GM21825 (cell line): ENCODE results near the gene ARL5C.
"Not testable (repeated sequence)": the region's sequence is repeated elsewhere in the genome, so short reads cannot be mapped to it uniquely, and the experiment has no call there.

Source experiments
- ATAC-seq: cut with Tn5 transposase; IDR thresholded peaks from one replicate; pipeline ENCODE4 v1.9.1; 2021; ENCODE audit warnings: mild to moderate bottlenecking, moderate library complexity; ENCODE audit not compliant: unreplicated experiment

Gene ARL5C

GRCh38 chr17:39143552-39144093 is 22.3 kb downstream of the ARL5C start:
- no peak for ATAC-seq

GRCh38 chr17:39141915-39142664 is 23.9 kb downstream of the ARL5C start:
- no peak for ATAC-seq

DNA sequence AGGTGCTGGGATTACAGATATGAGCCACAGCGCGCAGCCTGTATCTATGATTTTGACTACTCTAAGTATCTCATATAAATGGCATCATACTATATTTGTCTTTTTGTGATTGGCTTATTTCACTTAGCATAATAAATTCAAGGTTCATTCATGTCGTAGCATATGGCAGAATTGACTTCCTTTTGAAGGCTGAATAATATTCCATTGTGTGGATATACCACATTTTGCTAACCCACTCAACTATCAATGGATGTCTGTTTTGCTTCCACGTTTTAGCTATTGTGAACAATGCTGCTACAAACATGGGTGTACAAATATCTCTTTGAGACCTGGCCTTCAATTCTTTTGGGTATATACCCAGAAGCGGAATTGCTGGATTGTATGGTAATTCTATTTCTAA is 24.7 kb downstream of the ARL5C start:
- no peak for ATAC-seq

DNA sequence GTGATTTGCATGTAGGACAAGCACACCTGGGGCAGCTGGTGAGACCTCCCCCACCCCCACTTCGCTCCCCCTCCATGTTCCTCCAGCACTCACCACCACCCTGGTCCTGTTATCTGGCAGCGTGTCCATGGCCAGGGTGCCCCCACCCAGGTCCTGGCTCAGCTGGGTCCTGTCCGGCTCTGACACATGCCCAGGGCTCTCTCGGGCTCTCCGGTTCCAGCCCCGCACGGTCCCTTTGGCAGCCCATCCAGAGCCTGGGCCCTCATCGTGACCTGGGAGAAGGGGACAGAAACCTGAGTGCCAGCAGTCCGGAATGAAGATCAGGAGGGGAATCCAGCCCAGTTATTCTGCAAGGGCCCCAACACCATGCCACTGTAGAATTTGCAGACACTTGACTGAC is 26.4 kb downstream of the ARL5C start:
- ATAC-seq = no peak

GRCh38 chr17:39139161-39139511 is 26.8 kb downstream of the ARL5C start:
- ATAC-seq = no peak

- no peak for ATAC-seq
Observed at GRCh38 chr17:39138431-39139160, 27.4 kb downstream of the ARL5C start.

DNA sequence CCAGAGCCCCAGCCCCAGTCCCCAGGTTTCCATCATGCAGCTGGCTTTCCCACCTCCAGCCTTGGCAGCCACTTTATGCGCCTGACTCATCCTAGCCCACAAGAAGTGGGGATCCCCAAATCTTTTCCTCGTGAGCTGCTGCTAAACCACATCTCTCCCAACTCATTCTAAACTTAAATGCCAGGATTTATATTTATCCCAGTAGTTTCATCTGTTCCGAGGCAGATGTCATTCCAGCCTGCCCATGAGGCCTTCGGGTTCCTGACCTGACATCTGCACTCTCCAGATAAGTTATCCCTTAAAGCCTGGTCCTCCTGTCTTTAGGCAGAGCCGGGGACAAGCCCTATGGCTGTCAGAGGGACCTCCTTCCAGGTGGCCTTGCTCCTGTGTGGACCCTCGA is 31.1 kb downstream of the ARL5C start:
- no peak for ATAC-seq

DNA sequence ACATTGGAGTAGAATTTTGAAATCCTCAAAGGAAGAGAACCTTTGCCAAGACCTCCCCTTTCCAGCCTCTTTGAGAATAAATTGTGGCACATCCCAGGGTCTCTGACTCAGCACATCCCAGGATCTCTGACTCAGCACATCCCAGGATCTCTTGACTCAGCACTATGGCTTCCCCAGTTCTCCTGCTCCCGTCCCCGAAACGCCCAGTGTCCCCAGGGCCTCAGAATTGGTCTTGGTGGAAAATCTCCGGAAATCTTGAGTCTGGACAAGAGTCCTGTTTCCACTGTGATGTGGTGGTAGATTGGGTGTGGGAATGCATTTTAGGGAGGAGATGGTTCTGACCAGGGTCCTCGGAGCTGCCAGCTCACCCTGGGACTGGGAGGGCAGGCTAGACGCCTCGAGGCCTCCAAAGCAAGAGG is 33.8 kb downstream of the ARL5C start:
- no peak for ATAC-seq

- no peak for ATAC-seq
Observed at GRCh38 chr17:39131616-39132015, 34.3 kb downstream of the ARL5C start.

DNA sequence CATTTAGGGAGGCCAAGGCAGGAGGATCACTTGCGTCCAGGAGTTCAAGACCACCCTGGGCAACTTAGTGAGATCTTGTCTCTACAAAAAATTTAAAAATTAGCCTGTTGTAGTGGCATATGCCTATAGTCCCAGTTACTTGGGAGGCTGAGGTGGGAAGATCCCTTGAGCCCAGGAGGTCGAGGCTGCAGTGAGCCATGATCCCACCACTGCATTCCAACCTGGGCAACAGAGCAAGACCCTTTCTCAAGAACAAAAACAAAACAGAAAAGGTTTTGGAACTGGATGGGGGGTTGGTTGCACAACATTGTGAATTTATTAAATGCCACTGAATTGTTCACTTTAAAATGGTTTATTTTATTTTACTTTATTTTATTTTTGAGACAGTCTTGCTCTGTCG is 35.8 kb downstream of the ARL5C start:
- ATAC-seq = no peak

GRCh38 chr17:39129544-39129943 is 36.4 kb downstream of the ARL5C start:
- not testable (repeated sequence) for ATAC-seq

- no peak for ATAC-seq
Observed at GRCh38 chr17:39126436-39126835, 39.5 kb downstream of the ARL5C start.

DNA sequence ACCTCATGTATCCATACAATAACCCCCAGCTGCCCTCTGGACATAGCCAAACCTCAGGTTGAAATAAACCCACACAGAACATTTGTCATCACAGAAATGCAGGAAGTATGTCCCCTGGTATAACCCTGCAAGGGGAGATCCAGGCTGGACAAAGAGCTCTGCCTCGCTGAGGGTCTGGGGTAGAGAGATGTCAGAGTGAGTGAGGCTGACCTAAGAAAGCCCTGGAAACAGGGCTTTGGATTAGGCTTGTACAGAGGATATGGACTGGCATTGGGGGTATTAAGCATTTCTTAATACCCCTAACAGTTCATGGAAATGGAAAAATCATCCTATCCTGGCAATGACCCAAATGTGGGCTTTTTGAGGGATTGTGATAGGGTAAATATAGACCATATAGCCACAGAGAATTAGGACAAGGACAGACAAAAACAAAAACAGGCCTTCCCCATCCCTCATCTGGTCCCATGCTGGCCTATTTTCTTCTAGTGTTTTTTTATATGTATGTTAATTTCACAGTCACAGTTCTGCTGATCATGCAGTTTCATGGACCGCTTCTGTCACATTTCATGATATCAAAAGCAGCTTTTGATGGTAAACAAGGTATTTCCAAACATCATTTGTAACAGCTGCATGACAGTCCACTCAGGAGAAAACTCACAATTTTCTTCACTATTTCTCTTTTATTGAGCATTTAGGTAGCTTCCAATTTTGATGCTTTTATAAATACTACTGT is 40.7 kb downstream of the ARL5C start:
- ATAC-seq = no peak

GRCh38 chr17:39123627-39124026 is 42.3 kb downstream of the ARL5C start:
- no peak for ATAC-seq

- ATAC-seq = no peak
Observed at GRCh38 chr17:39122991-39123390, 43.0 kb downstream of the ARL5C start.

DNA sequence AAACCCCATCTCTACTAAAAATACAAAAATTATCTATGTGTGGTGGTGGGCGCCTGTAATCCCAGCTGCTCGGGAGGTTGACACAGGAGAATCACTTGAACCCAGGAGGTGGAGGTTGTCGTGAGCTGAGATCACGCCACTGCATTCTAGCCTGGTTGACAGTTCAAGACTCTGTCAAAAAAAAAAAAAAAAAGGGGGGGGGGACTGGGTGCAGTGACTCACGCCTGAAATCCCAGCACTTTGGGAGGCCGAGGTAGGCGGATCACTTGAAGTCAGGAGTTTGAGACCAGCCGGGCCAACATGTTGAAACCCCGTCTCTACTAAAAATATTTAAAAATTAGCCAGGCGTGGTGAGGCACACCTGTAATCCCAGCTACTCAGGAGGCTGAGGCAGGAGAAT is 44.0 kb downstream of the ARL5C start:
- ATAC-seq = not testable (repeated sequence)

DNA sequence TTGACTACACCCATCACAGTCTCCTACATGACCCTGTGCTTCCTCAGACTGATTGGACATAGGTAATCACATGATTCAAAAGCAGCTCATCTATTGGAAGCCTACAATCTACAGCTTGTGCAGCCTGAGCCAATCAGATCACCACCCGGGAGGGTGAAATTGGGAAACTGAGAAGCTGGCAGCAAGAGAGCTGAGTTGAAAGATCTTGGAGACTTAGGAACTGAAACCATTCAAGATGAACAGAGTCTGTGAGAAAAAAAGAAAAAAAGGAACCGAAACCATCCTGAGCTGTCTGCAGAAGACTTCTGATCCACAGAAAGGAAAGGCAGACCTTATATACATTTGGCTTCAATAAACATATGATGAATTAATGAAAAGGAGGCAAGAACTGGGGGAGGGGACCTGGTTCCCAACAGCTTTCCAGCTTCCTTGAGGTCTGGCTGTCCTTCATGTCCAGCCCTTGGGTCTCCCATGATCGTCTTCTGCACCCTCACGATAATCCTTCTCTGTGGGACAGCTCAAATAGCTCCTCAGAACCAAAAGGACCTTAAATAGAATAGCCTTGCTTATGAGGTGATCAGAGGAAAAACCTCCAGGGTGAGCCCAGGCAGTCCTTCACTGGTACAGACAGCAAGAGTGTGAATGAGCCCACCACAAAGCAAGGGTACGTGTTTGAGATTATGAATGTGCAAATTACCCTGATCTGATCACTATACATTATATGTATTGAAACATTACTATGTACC is 47.1 kb downstream of the ARL5C start:
- ATAC-seq = no peak

GRCh38 chr17:39116224-39116623 is 49.7 kb downstream of the ARL5C start:
- ATAC-seq = no peak

DNA sequence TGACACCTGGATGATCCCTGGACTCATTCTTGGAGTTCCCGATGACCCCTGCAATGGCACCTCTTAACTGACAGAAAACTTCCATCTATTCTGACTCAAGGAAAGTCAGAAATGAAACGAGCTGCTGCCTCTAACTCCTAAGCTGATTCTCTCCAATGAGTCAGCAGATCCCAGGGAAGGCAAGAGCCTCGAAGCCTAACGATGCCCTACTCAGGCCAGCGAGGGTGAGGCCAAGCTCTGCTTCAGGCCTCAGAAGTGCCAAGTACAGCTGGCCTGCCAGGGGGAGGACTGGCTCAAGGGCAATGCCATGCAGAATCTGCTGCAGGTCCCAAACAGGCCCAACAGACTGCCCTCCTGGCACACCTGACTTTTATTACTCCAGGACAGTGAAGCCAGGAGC is 50.8 kb downstream of the ARL5C start:
- ATAC-seq = no peak

DNA sequence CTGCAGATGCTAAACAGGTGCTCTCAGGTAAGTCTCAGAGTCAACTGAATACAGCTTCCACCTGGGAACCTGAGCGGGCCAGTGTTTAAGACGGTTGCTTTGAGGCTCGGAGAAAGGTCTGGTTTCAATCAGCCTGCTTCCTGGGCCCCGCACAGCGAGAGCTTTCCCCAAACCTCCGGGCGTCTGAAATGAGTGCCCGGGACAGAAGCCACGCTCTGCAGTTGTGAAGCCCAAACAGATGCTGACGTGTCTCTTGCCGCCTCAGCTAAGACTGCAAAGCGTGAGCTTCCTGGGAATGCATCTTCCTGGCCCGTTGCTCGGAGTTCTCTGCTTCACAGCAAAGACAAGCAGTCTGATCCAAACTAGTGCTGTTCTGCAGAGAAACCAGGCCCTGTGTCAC is 51.2 kb downstream of the ARL5C start:
- no peak for ATAC-seq

- no peak for ATAC-seq
Observed at GRCh38 chr17:39113871-39114270, 52.1 kb downstream of the ARL5C start.
